ENCODE measurements around the gene ARHGEF10L. TPM values are rescaled to one million over a fixed set of nuclear protein-coding genes. Genes with fewer than 3 reads are reported as not detected.

ARHGEF10L gene
- total RNA-seq, 1 experiment from 2014 or later = 3.8 TPM

DNA sequence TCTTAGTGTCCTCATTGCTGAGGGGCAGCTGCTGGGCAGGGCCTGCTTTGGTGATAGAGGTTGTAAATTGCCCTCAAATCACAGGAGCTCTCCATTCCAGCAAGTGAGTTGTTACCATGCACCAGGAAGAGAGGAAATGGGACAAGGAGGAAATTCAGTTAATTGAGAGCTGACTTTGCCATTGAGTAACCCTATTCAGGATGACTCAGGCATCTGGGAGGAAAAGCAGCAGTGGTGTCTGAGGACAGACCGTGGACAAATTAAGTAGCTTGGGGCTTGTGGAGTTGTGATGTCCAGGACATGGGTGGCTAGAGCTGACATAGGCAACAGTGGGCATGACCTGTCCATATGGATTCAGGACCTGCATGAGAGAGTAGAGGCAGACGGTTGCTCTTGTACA is 5.9 kb downstream of the ARHGEF10L start:
- DNase-seq (ENCODE audit: extremely low read depth, low read depth) = no peak

DNA sequence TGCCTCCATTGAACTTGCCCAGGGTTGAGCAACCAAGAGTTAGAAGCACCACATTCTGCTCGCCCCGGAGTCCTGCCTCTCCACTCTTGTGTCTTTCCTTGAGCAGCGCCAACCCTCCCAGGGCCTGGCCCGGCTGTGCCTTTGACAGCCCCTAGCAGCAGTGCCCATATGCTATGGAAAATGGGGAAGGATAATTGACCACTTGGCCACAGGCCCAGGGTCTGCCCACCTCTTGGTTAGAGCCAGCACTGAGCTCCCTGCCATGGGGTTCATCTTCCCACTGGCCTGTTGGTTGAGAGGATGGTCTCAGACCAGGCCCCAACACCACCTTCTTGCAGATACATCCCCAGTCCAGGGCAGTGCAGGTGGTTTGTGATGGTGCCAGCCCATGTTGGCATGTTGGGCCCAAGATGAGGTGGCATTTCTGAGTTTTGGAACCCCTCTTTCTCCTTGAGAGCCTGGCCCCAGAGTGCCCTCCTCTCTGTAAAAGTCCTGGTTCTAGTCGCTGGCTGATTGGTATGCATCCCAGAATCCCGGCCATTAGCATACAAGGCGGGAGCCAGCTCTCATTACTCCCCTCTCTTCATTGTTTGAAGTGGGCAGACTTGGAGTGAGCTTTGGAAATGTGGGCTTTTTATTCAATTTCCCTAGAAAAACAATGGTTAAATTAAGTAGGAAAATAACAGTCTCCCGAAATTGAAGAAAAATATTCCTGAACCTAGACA is 7.6 kb downstream of the ARHGEF10L start:
- no peak for DNase-seq (ENCODE audit: extremely low read depth, low read depth)

DNA sequence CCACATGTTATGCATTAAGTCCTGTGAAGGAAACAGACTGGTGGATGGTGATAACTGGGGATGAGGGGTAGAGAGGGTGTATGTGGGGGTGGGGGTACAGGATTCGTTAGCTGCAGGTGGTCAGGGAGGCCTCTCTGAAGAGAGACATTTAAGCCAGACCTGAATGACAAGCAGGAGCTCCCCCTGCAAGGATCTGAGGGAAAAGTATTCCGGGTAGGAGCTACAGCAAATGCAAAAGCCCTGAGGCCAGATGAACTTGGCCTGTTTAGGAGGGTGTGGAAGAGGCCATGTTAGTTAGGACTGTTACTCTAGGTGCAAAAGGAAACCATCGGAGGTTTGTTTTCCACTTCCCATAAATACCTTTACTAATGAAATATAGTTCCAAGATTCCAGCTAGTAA is 9.9 kb downstream of the ARHGEF10L start:
- no peak for DNase-seq (ENCODE audit: extremely low read depth, low read depth)

DNA sequence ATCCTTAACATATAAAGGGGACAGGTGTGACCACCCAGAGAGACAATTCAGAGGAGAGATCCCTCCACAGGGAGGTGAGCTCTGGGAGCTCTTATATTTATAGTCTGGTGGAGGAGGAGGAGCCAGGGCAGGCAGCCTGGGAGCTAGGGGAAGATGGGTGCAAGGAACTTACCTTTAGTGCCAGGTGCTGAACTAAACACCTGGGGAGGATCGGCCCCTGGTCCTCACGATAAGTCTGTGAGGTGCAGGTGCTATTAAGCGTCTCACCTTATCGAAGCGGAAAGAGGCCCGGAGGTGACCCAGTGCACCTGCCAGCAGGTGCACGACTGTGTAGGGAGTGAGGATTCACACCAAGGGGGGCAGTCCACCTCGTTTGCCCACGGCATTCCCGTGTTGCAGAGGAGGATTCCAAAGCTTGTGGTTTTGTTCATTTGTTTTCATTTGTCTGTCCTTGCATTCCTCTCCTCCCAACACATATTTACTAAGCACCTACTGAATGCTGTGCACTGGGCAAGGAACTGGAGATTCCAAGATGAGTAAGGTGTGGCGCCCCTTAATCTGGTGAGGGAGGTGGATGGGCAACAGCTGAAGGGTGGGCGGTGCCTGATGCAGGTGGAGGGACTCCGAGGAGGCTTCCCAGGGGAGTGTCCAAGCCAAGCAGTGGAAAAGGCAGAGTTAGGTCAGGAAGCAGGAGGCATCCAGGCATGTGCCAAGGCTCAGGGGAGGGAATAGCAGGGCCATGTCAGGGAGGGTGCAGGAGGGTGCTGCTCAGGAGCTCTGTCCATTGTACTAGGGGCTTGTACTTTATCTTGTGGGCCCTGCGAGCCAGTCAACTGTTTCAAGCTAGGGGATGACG is 11.5 kb downstream of the ARHGEF10L start:
- no peak for DNase-seq (ENCODE audit: extremely low read depth, low read depth)

DNA sequence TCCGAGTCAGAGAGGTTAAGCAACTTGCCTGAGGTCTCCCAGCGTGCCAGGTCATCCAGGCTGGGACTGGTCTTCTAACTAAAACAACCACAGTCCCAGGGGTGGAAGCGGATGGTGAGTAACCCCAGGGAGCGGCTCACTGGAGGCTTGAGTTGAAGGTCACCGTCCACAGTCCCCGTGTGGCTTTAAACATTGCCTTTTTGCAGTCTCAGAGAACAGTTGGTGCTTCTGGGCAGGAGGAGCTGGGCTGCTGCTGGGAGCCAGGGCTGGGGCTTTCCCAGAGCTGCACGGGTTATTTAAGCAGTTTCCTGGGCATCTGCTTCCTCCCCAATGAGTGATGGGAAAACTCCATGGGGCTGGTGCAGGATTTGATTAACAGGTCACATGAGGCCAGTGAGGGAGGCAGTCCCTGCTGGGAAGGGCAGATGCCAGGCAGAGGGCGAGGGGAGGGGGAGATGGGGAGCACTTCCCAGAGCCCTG is 12.3 kb downstream of the ARHGEF10L start:
- DNase-seq (ENCODE audit: extremely low read depth, low read depth) = no peak

DNA sequence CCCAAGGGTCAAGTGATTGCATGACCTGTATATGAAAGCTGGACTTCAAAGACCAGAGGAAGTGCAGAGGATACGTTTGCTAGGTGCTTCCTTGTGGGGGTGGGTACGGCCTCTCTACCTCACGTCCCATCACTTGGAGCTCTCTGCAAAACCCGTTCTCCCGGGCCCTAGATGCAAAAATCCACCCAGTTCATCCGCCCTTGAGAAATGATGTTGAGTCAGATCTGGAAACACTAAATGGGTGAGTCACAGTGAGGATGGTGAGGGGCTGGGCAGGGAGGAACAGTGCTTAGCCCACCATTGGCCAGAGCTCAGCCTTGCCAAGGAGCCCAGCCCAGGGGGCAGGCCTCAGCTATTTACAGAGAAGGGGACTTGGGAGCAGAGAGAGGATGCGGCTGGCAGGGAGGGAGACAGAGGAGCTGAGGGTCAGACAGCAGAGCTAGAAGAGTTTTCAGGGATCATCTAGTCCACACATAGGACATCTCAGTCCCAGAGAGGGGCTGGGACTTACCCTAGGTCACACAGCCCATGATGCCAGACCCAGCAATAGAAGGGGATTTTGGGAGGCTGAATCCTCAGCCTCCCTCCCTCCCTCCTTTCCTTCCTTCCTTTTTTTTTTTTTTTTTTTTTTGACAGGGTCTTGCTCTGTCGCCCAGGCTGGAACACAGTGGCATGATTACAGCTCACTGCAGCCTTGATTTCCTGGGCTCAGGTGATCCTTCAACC is 14.6 kb downstream of the ARHGEF10L start:
- DNase-seq (ENCODE audit: extremely low read depth, low read depth) = no peak

DNA sequence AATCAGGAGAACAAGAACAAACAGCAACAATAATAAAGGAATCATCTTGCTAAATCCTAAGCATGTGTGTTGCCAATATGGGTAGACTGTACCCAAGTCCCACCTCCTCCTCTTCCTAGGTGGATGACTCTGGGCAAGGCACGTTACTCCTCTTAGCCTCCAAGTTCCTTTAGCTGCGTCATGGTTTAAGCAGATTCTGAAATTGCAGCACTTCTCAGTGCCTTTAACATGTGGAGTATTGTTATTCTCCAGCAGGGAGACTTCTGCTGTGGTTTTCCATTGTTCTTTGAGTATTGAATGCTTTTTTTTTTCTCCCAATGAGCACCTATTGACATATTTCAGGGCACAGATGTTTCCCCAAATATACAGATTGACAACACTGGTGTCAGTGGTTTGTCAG is 15.5 kb downstream of the ARHGEF10L start:
- no peak for DNase-seq (ENCODE audit: extremely low read depth, low read depth)

DNA sequence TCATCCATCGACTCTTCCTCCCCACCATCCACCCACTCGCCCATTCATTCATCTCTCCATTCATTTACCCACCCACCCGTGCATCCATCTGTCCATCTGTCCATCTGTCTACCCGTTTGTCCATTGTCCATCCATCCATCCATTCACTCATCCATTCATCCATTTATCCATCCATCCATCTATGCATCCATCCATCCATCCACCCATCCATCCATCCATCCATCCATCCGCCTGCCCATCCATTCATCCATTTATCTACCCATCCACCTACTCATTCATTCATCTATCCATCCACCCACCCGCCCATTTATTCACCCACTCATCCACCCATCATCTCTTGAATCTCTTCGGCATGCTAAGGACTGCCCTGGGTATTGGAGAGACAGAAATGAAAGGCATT is 18.5 kb downstream of the ARHGEF10L start:
- no peak for DNase-seq (ENCODE audit: extremely low read depth, low read depth)

DNA sequence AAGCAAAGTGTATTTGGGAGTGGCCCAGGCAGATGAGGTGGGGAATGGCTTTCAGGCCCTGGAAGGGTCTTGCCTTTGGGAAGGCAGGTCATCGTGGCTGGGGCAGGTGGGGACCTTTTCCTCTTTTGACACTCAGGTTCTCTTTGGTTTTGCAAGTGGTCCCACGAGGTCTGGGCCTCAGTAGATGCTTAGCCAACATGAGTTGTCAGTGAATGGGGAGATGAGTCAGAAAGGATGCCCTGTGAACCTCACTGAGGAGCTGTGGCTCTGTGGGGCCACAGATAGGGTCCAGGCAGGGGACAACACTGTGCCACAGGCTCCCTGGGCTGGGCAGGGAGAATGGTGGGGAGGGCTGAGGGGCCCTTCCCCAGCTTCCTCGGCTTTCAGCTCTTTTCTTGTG is 19.0 kb downstream of the ARHGEF10L start:
- DNase-seq (ENCODE audit: extremely low read depth, low read depth) = no peak

DNA sequence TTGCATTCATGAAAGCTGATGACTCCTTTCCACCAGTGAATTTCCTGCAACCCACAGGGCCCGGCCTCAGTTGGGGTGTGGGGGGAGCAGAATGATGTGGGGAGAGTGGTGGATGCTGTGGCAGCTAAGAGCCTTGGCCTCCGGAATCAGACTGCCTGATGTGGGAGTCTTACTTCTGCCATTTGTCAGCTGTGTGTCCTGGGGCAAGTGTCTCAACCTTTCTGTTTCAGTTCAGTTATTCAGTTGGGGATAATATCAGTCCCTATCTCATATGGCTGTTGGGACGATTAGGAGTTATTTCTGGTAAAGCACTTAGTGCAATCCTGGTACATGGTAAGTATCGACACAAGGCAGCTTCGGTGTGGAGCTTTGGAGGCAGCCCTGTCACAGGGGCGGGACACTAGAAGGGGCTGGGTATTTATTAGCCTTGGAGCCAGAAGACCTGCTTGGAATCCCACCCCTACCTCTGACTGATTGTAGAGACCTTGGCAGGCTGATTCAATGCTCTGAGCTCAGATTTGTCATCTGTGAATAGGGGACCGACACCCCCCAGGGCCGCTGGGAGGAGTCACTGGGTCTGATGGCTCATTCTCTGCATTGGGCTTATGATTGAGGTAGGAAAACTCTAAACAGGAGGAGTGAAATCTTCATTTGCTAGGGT is 19.6 kb downstream of the ARHGEF10L start:
- no peak for DNase-seq (ENCODE audit: extremely low read depth, low read depth)

DNA sequence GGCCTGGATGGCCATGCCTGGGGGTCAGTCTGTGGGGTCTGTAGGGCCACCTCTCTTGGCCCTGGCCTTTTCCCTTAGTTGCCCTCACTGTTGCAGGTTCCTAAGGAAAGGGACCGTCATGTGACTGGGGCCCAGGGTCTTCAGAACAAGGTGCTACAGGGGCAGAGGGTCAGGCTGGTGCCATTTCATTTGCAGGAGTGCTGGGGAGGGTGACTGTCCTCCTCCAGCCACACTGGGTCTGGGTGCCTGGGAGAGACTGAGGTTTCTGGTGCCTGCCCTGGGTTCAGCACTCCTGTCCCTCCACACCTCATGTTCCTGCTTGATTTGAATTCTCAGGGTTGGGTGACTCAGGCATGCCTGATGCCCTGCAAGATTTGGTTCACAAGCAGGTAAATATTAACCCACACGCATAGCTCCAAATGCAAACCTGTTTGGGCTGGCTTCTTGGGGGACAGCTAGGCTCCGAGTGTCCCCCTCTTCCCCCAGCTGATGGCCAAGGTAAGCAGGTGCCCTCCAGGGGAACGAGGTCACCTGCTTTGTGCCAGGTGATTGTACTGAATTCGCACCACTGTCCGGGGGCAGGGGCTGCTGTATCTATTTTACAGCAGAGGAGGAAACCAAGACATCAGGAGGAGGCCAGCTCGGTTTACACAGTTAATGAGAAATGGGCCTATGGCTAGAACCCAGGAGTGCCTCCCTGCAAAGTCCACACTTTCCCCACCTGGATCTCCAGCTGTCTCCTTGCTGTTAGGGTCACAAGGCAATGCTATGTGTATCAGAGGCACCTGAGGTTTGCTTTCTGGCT is 20.3 kb downstream of the ARHGEF10L start:
- no peak for DNase-seq (ENCODE audit: extremely low read depth, low read depth)

DNA sequence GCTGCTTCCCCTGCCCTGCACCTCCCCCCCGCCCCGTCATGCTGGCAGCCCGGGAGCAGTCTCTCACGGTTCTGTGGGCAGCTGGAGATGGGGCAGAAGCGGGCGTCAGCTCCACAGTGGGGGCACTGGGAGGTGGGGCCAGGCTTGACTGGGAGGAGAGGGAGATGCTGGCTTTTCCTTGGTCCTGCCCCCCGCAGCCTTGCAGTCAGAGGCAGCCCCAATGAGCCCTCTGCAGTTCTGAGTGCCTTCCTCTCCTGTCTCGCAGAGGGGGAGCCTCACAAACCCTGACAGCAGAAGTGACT is 21.7 kb downstream of the ARHGEF10L start:
- no peak for DNase-seq (ENCODE audit: extremely low read depth, low read depth)

DNA sequence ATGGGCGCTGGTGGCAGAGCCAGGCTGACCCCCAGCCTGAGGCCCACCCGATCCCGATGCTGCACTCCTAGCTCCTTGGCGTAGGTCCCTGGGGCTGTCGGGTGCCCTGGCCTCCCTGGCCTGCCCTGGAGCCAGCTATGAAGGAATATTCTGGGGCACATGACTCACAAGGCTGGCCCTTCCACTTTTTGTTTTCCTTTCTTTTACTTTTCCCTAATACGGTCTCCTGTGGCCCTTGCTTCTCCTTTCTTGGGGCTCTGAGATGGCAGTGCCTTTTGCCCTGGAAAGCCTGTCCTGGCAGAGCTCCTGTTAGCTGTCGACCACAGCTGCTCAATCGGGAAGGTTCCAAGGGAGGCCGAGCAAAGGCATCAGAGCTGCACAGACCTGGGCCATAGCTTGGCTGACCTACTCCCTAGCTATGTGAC is 22.1 kb downstream of the ARHGEF10L start:
- no peak for DNase-seq (ENCODE audit: extremely low read depth, low read depth)

DNA sequence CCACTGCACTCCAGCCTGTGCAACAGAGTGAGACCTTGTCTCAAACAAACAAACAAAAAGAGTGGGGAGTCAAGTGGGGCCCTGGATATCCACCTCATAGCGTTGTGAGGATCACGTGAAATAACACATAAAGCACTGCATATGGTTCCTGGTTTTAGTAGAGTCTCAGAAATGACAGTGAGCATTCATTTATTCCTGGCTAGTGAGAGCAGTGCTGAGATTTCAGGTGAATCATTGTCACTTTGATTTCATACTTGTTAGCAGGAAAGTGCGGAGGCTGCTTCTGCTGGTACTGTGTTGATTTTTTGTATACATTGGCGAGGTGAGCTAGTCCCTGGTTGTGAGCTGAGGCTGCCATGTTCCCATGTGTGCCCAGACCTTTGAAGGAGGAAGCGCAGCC is 22.9 kb downstream of the ARHGEF10L start:
- DNase-seq (ENCODE audit: extremely low read depth, low read depth) = no peak

DNA sequence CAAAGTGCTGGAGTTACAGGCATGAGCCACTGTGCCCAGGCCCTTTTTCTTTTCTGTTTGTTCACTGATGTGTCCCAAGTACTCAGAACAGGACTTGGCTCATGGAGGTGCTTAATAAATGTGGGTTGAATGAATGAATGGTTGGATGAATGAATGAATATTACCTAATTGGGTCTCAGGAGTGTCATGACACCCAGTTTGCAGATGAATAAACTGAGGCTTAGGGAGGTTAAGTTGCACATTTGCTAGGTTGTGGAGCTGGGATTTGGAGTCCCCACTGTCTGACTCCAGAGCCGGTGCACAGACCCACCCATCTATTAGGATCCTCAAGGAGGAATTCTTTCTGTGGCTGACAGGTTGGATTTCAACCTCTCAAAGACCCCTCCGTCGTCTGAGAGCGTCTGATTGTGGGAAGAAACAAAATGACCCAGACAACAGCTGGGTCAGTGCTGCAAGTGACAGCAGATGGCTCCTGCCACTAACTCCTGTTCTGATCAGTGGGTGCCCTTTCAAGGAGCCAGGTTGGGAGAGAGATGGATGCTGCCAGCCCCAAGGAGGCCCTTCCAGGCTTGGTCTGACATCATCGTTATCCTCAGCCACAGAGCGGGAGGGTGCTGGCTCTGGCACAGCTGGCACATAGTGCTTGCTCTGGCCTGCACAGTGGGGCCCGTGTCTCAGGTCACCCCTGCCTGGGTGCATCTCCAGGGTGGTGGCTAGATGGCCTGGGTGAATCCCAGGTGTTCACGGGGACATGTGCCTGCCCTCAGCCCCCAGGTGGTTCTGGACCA is 24.2 kb downstream of the ARHGEF10L start:
- DNase-seq (ENCODE audit: extremely low read depth, low read depth) = no peak

DNA sequence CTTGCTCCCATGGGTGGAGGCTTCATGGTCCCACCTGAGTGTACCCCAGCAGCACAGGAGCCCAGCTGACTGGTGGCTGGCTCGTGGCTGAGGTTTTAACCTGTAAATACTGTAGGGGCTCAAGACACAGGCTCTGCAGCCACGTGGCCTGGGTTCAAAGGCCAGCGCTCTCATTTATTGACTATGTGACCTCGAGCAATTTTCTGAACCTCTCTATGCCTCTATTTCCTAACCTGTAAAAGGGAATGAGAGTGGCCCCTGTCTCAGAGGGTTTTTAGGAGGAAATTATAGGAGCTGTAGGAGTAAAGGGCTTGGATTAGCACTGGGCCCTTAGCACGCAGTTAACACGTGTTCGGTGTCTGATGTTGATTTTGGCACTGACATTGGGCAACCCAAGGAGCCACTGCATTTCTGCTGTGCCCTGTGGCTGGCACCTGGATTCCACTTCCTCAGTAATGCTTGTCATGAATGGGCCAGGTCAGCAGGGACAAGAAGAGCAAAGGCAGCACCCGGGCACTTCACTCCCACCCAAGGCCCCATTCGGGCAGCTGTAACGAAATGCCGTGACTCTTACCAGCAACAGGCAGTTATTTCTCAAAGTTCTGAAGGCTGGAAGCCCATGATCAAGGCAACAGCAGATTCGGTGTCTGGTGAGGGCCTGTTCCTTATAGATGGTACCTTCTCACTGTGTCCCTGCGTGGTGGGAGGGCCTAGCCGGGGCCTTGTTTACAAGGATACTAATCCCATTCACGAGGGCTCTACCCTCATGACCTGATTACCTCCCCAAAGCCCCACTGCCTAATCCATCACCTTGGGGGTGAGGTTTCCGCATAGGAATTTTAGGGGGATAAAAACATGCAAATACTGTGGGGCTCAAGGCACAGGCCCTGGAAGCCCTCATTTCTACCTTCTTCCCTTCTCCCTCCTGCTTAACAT is 25.2 kb downstream of the ARHGEF10L start:
- no peak for DNase-seq (ENCODE audit: extremely low read depth, low read depth)

DNA sequence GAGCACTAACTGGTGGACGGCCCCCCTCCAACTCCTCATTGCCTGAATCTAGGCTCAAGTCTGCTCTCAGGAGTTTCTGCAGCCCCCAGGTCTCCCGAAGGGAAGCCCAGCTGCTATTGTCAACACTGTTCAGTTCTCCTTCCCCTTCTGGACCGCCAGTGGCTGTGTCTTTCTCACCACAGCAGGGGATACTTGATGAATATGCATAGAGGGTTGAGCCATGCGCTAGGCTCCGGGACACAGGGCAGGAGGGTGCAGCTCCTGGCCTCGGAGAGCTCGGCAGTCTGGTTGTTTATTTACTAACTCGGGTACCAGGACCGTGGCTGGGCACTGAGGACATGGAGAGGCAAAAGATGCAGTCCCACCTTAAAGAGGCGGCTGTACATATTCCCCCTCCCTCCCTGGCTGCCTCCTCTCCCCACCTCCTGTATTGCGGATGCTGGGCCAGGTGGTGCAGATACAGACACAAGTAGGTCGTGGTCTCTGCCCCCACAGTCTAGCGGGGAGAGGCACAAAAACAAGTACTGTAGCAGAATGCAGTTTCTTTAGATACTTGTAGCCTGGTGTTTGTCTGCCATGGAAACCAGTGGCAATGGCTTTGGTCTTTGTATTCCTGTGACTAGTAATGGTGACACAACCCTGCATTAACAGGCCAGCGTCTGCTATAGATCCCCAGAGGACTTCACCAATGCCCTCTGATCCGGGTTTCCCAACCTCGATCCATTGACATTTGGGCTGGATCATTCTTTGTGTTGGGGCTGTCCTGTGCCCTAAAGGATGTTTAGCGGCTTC is 26.2 kb downstream of the ARHGEF10L start:
- DNase-seq (ENCODE audit: extremely low read depth, low read depth) = no peak

Data from NCI-H460 (cell line).